GM08714 (cell line): ENCODE data around the gene SLC45A3.

Experiments
- H3K4me3 ChIP-seq: fragments of 200-500 bp; sonication (Bioruptor generic); 2 replicates; pipeline ENCODE4 v1.5.1; 2014; ENCODE audit warnings: mild to moderate bottlenecking, low read length, inconsistent platforms
- ZNF274 ChIP-seq: IDR thresholded peaks from 2 replicates; pipeline ENCODE4 v1.6.1; 2012; ENCODE audit warnings: mild to moderate bottlenecking, low read depth, low read length

SLC45A3 gene

GRCh38 chr1:205610901-205611466 is 69.3 kb downstream of the SLC45A3 start:
- no peak for TF ChIP-seq ZNF274

GRCh38 chr1:205610036-205610435 is 70.3 kb downstream of the SLC45A3 start:
- TF ChIP-seq ZNF274, result no peak
- H3K4me3 ChIP-seq, result no peak overlapping the region

More at GRCh38 chr1:205610901-205611466, 69.3 kb downstream of the SLC45A3 start:
- H3K4me3 ChIP-seq, result no peak overlapping the region
